ENCODE data around the gene USO1. TPM values are rescaled to one million over a fixed set of nuclear protein-coding genes. Genes with fewer than 3 reads are reported as not detected.
A peak's percentile ranks its signal among the peaks of the same experiment; 100 is the strongest.

The USO1 gene
- total and polyA plus RNA-seq, 9 of the 15 experiments (the other 6 are each of a cell fraction or from before 2014, with no cell fraction given) = 19.3 to 97.8 (median 48.5) TPM

DNA sequence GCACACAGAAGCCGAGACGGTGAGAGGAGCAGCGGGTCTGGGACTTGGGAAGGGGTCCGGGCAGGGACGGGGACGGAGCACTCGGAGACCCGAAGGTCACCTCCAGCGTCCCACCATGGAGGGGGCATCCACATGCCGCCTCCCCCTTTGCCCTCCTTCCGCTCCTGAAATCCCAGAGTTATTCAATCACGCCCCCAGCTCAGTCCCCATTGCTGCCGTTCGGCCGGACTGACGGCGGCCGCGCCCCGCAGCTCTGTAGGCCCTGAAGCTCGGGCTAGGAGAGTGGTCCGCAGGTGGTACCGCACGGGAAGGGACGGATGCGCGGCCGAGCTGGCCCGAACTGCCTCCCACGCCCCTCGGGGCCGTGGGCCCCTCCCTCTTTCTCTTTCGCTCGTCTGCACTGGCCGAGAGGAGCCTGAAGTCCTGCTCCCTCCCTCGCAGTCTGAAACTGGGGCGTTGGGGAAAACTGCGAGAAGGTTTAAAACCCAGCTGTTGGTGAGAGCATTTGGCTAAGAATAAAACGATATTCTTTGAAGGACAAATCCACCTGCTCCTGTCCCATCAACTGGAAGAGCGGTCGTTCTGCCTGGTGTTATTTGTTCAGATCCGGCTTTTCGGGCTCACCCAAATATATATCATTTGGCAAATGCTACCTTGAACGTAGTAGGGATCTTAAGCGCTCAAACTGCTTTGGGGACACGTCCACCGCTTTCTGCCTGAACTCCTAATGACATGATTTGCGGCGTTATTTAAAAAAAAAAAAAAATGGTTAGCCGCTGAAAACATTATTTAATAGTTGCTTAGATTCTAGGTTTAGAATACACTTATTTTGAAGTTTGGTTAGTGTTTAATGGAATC, 719 bp downstream of the USO1 start (continued):
- TF ChIP-seq, protein P1, sequence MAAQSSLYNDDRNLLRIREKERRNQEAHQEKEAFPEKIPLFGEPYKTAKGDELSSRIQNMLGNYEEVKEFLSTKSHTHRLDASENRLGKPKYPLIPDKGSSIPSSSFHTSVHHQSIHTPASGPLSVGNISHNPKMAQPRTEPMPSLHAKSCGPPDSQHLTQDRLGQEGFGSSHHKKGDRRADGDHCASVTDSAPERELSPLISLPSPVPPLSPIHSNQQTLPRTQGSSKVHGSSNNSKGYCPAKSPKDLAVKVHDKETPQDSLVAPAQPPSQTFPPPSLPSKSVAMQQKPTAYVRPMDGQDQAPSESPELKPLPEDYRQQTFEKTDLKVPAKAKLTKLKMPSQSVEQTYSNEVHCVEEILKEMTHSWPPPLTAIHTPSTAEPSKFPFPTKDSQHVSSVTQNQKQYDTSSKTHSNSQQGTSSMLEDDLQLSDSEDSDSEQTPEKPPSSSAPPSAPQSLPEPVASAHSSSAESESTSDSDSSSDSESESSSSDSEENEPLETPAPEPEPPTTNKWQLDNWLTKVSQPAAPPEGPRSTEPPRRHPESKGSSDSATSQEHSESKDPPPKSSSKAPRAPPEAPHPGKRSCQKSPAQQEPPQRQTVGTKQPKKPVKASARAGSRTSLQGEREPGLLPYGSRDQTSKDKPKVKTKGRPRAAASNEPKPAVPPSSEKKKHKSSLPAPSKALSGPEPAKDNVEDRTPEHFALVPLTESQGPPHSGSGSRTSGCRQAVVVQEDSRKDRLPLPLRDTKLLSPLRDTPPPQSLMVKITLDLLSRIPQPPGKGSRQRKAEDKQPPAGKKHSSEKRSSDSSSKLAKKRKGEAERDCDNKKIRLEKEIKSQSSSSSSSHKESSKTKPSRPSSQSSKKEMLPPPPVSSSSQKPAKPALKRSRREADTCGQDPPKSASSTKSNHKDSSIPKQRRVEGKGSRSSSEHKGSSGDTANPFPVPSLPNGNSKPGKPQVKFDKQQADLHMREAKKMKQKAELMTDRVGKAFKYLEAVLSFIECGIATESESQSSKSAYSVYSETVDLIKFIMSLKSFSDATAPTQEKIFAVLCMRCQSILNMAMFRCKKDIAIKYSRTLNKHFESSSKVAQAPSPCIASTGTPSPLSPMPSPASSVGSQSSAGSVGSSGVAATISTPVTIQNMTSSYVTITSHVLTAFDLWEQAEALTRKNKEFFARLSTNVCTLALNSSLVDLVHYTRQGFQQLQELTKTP (IDR thresholded peaks at IDR 0.05; ENCODE audit: low read depth in 1 of 2, partially characterized antibody in 2 of 2) = no peak
- TF ChIP-seq, protein P2, sequence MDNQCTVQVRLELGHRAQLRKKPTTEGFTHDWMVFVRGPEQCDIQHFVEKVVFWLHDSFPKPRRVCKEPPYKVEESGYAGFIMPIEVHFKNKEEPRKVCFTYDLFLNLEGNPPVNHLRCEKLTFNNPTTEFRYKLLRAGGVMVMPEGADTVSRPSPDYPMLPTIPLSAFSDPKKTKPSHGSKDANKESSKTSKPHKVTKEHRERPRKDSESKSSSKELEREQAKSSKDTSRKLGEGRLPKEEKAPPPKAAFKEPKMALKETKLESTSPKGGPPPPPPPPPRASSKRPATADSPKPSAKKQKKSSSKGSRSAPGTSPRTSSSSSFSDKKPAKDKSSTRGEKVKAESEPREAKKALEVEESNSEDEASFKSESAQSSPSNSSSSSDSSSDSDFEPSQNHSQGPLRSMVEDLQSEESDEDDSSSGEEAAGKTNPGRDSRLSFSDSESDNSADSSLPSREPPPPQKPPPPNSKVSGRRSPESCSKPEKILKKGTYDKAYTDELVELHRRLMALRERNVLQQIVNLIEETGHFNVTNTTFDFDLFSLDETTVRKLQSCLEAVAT (IDR thresholded peaks at IDR 0.05) = peak in 1 of 2 experiments; percentile 4; a peak in 2 of 4 replicates
- TF ChIP-seq, protein P3, sequence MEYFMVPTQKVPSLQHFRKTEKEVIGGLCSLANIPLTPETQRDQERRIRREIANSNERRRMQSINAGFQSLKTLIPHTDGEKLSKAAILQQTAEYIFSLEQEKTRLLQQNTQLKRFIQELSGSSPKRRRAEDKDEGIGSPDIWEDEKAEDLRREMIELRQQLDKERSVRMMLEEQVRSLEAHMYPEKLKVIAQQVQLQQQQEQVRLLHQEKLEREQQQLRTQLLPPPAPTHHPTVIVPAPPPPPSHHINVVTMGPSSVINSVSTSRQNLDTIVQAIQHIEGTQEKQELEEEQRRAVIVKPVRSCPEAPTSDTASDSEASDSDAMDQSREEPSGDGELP (CRISPR knock-in tag; IDR thresholded peaks at IDR 0.05; ENCODE audit: borderline replicate concordance) = peak; percentile 34; the same call in 1 of the 2 replicates
- TF ChIP-seq MED1 (CRISPR knock-in tag; IDR thresholded peaks at IDR 0.05; ENCODE audit: borderline replicate concordance) (no peak), ZNF232 (CRISPR knock-in tag; IDR thresholded peaks at IDR 0.05) (no peak), ARHGAP35 (IDR thresholded peaks at IDR 0.05; ENCODE audit: partially characterized antibody) (no peak), MTA3 (IDR thresholded peaks at IDR 0.05; ENCODE audit: borderline replicate concordance) (0 out of 2 replicates have a peak, but pooled peaks have one; percentile 43), NUFIP1 (IDR thresholded peaks at IDR 0.05; ENCODE audit: partially characterized antibody) (no peak), ZNF41 (CRISPR knock-in tag; conservative IDR thresholded peaks at IDR 0.05) (no peak), SIN3A (IDR thresholded peaks at IDR 0.05; ENCODE audit: borderline replicate concordance in 2 of 2, control insufficient read depth in 1 of 2, low read depth in 2 of 2, low read length in 2 of 2) (peak; percentile 11 to 72; a peak in 1 of 4 replicates), CC2D1A (IDR thresholded peaks at IDR 0.05) (no peak), CCNT2 (IDR thresholded peaks at IDR 0.05; ENCODE audit: borderline replicate concordance, extremely low read depth, insufficient read length, low read depth, low read length) (peak; percentile 39), GATA2 (CRISPR knock-in tag; IDR thresholded peaks at IDR 0.05) (no peak), ZKSCAN1 (IDR thresholded peaks at IDR 0.05; ENCODE audit: low read depth, low read length) (peak; percentile 96), CXXC5 (CRISPR knock-in tag; IDR thresholded peaks at IDR 0.05) (peak; percentile 6; the same call in 1 of the 2 replicates)
- TF ChIP-seq, protein P4, sequence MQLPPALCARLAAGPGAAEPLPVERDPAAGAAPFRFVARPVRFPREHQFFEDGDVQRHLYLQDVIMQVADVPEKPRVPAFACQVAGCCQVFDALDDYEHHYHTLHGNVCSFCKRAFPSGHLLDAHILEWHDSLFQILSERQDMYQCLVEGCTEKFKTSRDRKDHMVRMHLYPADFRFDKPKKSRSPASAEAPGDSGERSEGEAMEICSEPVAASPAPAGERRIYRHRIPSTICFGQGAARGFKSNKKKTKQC (CRISPR knock-in tag; IDR thresholded peaks at IDR 0.05) = peak; percentile 22; the same call in 1 of the 2 replicates
- TF ChIP-seq, protein P5, sequence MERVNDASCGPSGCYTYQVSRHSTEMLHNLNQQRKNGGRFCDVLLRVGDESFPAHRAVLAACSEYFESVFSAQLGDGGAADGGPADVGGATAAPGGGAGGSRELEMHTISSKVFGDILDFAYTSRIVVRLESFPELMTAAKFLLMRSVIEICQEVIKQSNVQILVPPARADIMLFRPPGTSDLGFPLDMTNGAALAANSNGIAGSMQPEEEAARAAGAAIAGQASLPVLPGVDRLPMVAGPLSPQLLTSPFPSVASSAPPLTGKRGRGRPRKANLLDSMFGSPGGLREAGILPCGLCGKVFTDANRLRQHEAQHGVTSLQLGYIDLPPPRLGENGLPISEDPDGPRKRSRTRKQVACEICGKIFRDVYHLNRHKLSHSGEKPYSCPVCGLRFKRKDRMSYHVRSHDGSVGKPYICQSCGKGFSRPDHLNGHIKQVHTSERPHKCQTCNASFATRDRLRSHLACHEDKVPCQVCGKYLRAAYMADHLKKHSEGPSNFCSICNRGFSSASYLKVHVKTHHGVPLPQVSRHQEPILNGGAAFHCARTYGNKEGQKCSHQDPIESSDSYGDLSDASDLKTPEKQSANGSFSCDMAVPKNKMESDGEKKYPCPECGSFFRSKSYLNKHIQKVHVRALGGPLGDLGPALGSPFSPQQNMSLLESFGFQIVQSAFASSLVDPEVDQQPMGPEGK (CRISPR knock-in tag; IDR thresholded peaks at IDR 0.05; ENCODE audit: borderline replicate concordance) = 0 out of 2 replicates have a peak, but pooled peaks have one; percentile 29
